Upper lobe of right lung (tissue), 1 donor: ENCODE data around the gene MARCHF7. TPM values are rescaled to one million over a fixed set of nuclear protein-coding genes. Genes with fewer than 3 reads are reported as not detected.
"Not testable (repeated sequence)": the region's sequence is repeated elsewhere in the genome, so short reads cannot be mapped to it uniquely, and the experiment has no call there.

ENCODE experiments used
- ATAC-seq: fragments of 200-7000 bp; cut with Tn5 transposase; one replicate; pipeline ENCODE4 v1.9.1; 2020; ENCODE audit warnings: mild to moderate bottlenecking, moderate library complexity
- DNase-seq: peaks from one replicate; pipeline ENCODE4 v3.0.0-alpha.2; 2020
- H3K27ac ChIP-seq: fragments of 200-600 bp; one replicate; pipeline ENCODE4 v1.8.0; 2022
- H3K27me3 ChIP-seq: fragments of 200-600 bp; one replicate; pipeline ENCODE4 v1.8.0; 2022; ENCODE audit warnings: mild to moderate bottlenecking
- H3K36me3 ChIP-seq: fragments of 200-600 bp; one replicate; pipeline ENCODE4 v1.8.0; 2022
- H3K4me1 ChIP-seq: fragments of 200-600 bp; one replicate; pipeline ENCODE4 v1.8.0; 2022
- H3K4me3 ChIP-seq: fragments of 200-600 bp; one replicate; pipeline ENCODE4 v1.8.0; 2022; ENCODE audit warnings: mild to moderate bottlenecking
- H3K9me3 ChIP-seq: fragments of 200-600 bp; one replicate; pipeline ENCODE4 v1.8.0; 2022
- intact Hi-C: fragments of 100-400 bp; cut with DNase I; formaldehyde crosslinking; loops from one replicate; pipeline ENCODE4 v1.11.0; 2022
- total RNA-seq: library from RNA; stranded (reverse); fragmentation: NEBNext Ultra II Directional; extraction: Animal tissue kit (Norgen Biotek cat#: 25700); gene quantifications from one replicate; pipeline ENCODE4 v1.2.1, GENCODE V29; 2021
- TF ChIP-seq, protein P1 (sequence below): fragments of 200-600 bp; IDR thresholded peaks from one replicate; pipeline ENCODE4 v1.8.0; 2022; ENCODE audit warnings: antibody characterized with exemption
- donor health status: DM: no; HTN: yes; CAD: no; lungs with severe emphysema.

Gene MARCHF7
- total RNA-seq, 1 donor from 2014 or later: 83.2 TPM

DNA sequence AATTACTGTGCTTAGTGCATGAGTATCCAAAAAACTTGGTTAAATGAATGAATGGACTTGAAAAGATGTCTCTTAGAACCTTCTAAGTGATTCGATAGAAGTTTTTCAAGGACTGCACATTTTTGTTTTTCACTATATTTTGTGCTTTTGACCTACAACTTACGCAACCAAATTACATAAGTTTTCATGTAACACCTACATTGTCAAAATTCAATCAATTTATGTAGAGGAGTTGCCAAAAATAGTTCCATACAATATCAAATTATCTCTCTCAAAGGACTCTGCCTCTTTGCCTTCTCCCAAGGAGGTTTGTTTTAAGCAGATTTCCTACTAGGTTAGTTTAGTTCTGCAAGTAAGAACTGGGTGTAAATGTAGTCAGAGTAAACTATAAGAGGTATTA, 10.3 kb downstream of the MARCHF7 start:
- Histone ChIP-seq H3K36me3 (peaks cover 27% of the 10 kb centered on the region), H3K4me3 (no peak overlapping the region), H3K4me1 (peaks cover 31% of the 10 kb centered on the region), H3K9me3 (no peaks in the 10 kb centered on the region), H3K27me3 (no peaks in the 10 kb centered on the region), H3K27ac (no peak overlapping the region)
- ATAC-seq (no peak), DNase-seq (no peak)
- intact Hi-C loops: no loop called here
- TF ChIP-seq, protein P1, sequence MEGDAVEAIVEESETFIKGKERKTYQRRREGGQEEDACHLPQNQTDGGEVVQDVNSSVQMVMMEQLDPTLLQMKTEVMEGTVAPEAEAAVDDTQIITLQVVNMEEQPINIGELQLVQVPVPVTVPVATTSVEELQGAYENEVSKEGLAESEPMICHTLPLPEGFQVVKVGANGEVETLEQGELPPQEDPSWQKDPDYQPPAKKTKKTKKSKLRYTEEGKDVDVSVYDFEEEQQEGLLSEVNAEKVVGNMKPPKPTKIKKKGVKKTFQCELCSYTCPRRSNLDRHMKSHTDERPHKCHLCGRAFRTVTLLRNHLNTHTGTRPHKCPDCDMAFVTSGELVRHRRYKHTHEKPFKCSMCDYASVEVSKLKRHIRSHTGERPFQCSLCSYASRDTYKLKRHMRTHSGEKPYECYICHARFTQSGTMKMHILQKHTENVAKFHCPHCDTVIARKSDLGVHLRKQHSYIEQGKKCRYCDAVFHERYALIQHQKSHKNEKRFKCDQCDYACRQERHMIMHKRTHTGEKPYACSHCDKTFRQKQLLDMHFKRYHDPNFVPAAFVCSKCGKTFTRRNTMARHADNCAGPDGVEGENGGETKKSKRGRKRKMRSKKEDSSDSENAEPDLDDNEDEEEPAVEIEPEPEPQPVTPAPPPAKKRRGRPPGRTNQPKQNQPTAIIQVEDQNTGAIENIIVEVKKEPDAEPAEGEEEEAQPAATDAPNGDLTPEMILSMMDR: no peak

DNA sequence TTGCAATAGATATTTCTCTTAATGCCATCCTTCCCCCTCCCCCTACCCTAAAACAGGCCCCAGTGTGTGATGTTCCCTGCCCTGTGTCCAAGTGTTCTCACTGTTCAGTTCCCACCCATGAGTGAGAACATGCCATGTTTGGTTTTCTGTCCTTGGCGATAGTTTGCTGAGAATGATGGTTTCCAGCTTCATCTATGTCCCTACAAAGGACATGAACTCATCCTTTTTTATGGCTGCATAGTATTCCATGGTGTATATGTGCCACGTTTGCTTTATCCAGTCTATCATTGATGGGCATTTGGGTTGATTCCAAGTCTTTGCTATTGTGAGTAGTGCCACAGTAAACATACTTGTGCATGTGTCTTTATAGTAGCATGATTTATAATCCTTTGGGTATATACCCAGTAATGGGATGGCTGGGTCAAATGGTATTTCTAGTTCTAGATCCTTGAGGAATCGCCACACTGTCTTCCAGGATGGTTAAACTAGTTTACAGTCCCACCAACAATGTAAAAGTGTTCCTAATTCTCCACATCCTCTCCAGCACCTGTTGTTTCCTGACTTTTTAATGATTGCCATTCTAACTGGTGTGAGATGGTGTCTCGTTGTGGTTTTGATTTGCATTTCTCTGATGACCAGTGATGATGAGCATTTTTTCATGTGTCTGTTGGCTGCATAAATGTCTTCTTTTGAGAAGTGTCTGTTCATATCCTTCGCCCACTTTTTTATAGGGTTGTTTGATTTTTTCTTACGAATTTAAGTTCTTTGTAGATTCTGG, 12.7 kb downstream of the MARCHF7 start:
- H3K9me3 ChIP-seq, H3K27ac ChIP-seq, intact Hi-C loops: not testable (repeated sequence)

DNA sequence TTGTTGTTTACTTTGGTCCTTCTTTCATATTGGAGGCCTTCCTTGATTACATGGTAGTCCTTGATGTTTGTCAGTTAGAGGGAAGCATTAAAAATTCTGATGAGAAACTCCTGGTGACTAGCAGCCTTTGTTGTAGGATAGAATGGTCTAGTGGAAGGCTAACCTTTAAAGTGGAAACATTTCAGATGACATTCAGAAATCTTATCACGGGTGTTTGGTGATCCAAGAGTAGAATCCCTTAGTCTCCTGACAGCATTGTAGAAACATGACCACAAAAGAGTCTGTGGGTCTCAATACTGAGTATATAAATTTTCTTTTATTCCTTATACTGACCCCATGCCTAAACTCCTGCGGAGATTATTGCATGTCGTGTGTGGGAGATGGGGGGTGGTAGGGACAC, 13.4 kb downstream of the MARCHF7 start:
- Histone ChIP-seq H3K27ac (no peak overlapping the region), H3K4me3 (no peak overlapping the region), H3K4me1 (peaks cover 18% of the 10 kb centered on the region), H3K9me3 (no peaks in the 10 kb centered on the region), H3K36me3 (peaks cover 23% of the 10 kb centered on the region), H3K27me3 (no peaks in the 10 kb centered on the region)
- no peak for DNase-seq
- intact Hi-C loops: no loop called here
- no peak for ATAC-seq
- TF ChIP-seq, protein P1: no peak

More for the DNA sequence above, 12.7 kb downstream of the MARCHF7 start:
- not testable (repeated sequence) for H3K4me3 ChIP-seq, DNase-seq, ATAC-seq, H3K27me3 ChIP-seq
- Histone ChIP-seq H3K36me3 (peaks cover 21% of the 10 kb centered on the region), H3K4me1 (peaks cover 18% of the 10 kb centered on the region)

DNA sequence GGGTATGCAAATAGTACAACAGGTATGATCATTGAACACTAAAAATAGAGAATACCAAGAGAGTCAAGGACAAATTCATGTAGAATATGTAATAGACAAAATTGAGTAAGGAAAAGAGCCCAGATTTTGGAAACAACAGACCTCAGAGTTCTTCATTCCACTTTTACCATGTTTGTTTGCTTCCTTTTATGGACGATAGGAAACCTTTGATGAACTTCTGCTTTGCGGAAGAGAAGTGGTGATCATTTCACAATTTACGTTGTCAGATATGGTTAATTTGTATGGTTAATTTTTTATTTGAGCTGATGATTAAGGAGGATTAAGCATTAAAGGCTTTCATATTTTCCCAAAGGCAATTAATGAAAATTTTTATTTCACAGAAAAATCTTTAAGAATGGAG, 16.3 kb downstream of the MARCHF7 start:
- Histone ChIP-seq H3K27me3 (no peaks in the 10 kb centered on the region), H3K27ac (no peak overlapping the region), H3K4me1 (no peaks in the 10 kb centered on the region), H3K9me3 (no peaks in the 10 kb centered on the region), H3K4me3 (no peak overlapping the region), H3K36me3 (peaks cover 51% of the 10 kb centered on the region)
- intact Hi-C loops: no loop called here
- no peak for ATAC-seq
- TF ChIP-seq, protein P1: no peak
- DNase-seq: no peak

DNA sequence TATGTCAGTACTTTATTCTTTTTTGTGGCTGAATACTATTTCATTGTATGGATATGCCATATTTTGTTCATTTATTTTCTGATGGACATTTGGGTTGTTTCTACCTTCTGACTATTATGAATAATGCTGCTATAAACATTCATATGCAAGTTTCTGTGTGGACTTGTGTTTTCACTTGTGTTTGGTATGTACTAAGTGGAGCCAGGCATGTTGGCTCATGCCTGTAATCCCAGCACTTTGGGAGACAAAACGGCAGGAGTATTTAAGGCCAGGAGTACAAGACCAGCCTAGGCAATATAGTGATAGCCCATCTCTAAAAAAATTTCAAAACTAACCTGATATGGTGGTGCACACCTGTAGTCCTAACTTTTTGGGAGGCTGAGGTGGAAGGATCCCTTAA, 23.3 kb downstream of the MARCHF7 start:
- peaks cover 59% of the 10 kb centered on the region for H3K36me3 ChIP-seq
- DNase-seq (no peak), ATAC-seq (no peak)
- intact Hi-C loops: no loop called here
- TF ChIP-seq, protein P1: no peak
- no peaks in the 10 kb centered on the region for H3K9me3 ChIP-seq
- no peak overlapping the region for H3K27ac ChIP-seq
- no peaks in the 10 kb centered on the region for H3K27me3 ChIP-seq
- H3K4me3 ChIP-seq: no peak overlapping the region
- H3K4me1 ChIP-seq: no peaks in the 10 kb centered on the region

DNA sequence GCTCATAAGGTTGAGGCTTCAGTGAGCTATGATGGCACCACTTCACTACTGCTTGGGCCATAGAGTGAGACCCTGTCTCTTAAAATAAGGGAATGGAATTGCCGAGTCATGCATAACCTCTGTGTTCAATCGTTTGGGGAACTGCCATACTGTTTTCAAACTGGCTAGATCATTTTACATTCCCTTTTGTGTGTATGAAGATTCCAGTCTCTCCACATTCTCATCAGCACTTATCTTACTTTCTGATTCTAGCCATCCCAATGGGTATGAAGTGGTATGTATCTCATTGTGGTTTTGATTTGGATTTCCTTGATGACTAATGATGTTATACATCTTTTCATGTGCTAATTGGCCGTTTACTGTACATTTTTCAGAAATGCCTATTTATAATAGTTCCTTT, 23.7 kb downstream of the MARCHF7 start:
- Histone ChIP-seq H3K27me3 (no peaks in the 10 kb centered on the region), H3K4me3 (no peak overlapping the region), H3K27ac (no peak overlapping the region), H3K4me1 (no peaks in the 10 kb centered on the region), H3K36me3 (peaks cover 55% of the 10 kb centered on the region), H3K9me3 (no peaks in the 10 kb centered on the region)
- DNase-seq: no peak
- ATAC-seq: no peak
- intact Hi-C loops: no loop called here
- TF ChIP-seq, protein P1: no peak
